Measurements from ENCODE around the gene LMCD1.
A peak's percentile ranks its signal among the peaks of the same experiment; 100 is the strongest.

LMCD1 gene

GRCh38 chr3:8567784-8568575, 66.4 kb downstream of the LMCD1 start:
- no peak for TF ChIP-seq CTCF (conservative IDR thresholded peaks at IDR 0.05; ENCODE audit: low read length)
- no peak for TF ChIP-seq EZH2phosphoT487 (IDR thresholded peaks at IDR 0.05; ENCODE audit: borderline replicate concordance)
- H3F3A ChIP-seq (ENCODE audit: low read depth), result no peaks in the 10 kb centered on the region
- no peaks in the 10 kb centered on the region for H4K20me1 ChIP-seq (ENCODE audit: insufficient read depth, low read length, poor library complexity, severe bottlenecking)
- H3K4me1 ChIP-seq (ENCODE audit: insufficient read depth, low read length, poor library complexity, severe bottlenecking), result no peaks in the 10 kb centered on the region
- no peaks in the 10 kb centered on the region for H3K27me3 ChIP-seq (ENCODE audit: insufficient read depth, low read length, poor library complexity, severe bottlenecking)
- no peak overlapping the region for H3K4me2 ChIP-seq (ENCODE audit: low read depth, low read length, poor library complexity, severe bottlenecking)
- no peak overlapping the region for H3K4me3 ChIP-seq (ENCODE audit: low read length, poor library complexity, severe bottlenecking)
- no peak overlapping the region for H2AFZ ChIP-seq (ENCODE audit: low read length)
- H3K36me3 ChIP-seq (ENCODE audit: insufficient read depth, low read length), result no peaks in the 10 kb centered on the region
- H3K9ac ChIP-seq (ENCODE audit: low read depth, low read length, poor library complexity, severe bottlenecking), result no peak overlapping the region
- no peaks in the 10 kb centered on the region for H3K9me2 ChIP-seq (replicated peaks; ENCODE audit: low read depth, low read length)
- H3K9me3 ChIP-seq (ENCODE audit: insufficient read depth, low read depth, low read length), result no peaks in the 10 kb centered on the region
- H3K79me2 ChIP-seq (ENCODE audit: insufficient read depth, low read length), result no peaks in the 10 kb centered on the region

- Histone ChIP-seq H3K9me2 (replicated peaks; ENCODE audit: low read depth, low read length) (no peaks in the 10 kb centered on the region), H3K4me3 (ENCODE audit: low read length, poor library complexity, severe bottlenecking) (no peak overlapping the region), H3K9me3 (ENCODE audit: insufficient read depth, low read depth, low read length) (no peaks in the 10 kb centered on the region), H4K20me1 (ENCODE audit: insufficient read depth, low read length, poor library complexity, severe bottlenecking) (no peaks in the 10 kb centered on the region), H3K27me3 (ENCODE audit: insufficient read depth, low read length, poor library complexity, severe bottlenecking) (no peaks in the 10 kb centered on the region), H3K36me3 (ENCODE audit: insufficient read depth, low read length) (no peaks in the 10 kb centered on the region), H3K9ac (ENCODE audit: low read depth, low read length, poor library complexity, severe bottlenecking) (no peak overlapping the region), H3F3A (ENCODE audit: low read depth) (no peaks in the 10 kb centered on the region), H3K4me1 (ENCODE audit: insufficient read depth, low read length, poor library complexity, severe bottlenecking) (no peaks in the 10 kb centered on the region), H2AFZ (ENCODE audit: low read length) (peak overlapping the region; percentile 42; the same call in 1 of the 2 replicates), H3K79me2 (ENCODE audit: insufficient read depth, low read length) (no peaks in the 10 kb centered on the region), H3K4me2 (ENCODE audit: low read depth, low read length, poor library complexity, severe bottlenecking) (no peak overlapping the region)
- TF ChIP-seq EZH2phosphoT487 (IDR thresholded peaks at IDR 0.05; ENCODE audit: borderline replicate concordance), result no peak
- TF ChIP-seq CTCF (conservative IDR thresholded peaks at IDR 0.05; ENCODE audit: low read length), result no peak
Observed at GRCh38 chr3:8571256-8571655, 69.6 kb downstream of the LMCD1 start.

DNA sequence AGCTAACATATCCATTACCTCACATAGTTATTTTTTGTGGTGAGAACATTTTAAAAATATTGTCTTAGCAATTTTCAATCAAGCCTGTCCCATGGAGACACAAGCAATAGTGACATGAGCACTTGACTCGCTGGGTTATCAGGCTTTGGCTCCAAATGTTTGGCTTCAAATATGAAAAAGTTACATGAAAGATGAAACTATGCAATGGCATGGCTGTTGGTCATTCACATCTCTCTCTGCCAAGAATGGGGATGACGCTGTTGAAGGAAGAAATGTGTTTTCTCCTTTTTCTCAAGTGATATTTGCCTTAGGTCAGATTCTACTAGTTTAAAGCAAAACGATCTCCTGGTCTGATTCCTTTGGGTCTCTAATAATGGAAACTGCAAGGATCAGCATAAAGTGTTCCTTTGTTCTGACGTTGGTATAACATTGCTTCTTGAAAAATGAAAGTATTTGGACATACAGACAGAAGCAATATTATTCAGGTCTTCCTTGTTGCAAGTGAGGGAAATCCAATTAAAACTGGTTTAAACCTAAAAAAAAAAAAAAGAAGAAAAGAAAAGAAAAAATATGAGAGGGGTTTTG, 71.8 kb downstream of the LMCD1 start:
- Histone ChIP-seq H3K9me3 (ENCODE audit: insufficient read depth, low read depth, low read length) (no peaks in the 10 kb centered on the region), H2AFZ (ENCODE audit: low read length) (no peak overlapping the region), H3K9me2 (replicated peaks; ENCODE audit: low read depth, low read length) (no peaks in the 10 kb centered on the region), H3K9ac (ENCODE audit: low read depth, low read length, poor library complexity, severe bottlenecking) (no peak overlapping the region), H3K4me3 (ENCODE audit: low read length, poor library complexity, severe bottlenecking) (no peak overlapping the region), H3K27me3 (ENCODE audit: insufficient read depth, low read length, poor library complexity, severe bottlenecking) (no peaks in the 10 kb centered on the region), H3K4me2 (ENCODE audit: low read depth, low read length, poor library complexity, severe bottlenecking) (no peak overlapping the region), H3K79me2 (ENCODE audit: insufficient read depth, low read length) (no peaks in the 10 kb centered on the region), H3K36me3 (ENCODE audit: insufficient read depth, low read length) (no peaks in the 10 kb centered on the region), H3F3A (ENCODE audit: low read depth) (no peaks in the 10 kb centered on the region), H4K20me1 (ENCODE audit: insufficient read depth, low read length, poor library complexity, severe bottlenecking) (no peaks in the 10 kb centered on the region), H3K4me1 (ENCODE audit: insufficient read depth, low read length, poor library complexity, severe bottlenecking) (no peaks in the 10 kb centered on the region)
- TF ChIP-seq EZH2phosphoT487 (IDR thresholded peaks at IDR 0.05; ENCODE audit: borderline replicate concordance) (no peak), CTCF (conservative IDR thresholded peaks at IDR 0.05; ENCODE audit: low read length) (no peak)

All from Loucy (cell line).